NK-92 (cell line): ENCODE measurements around the gene HHLA2.
"Not testable (repeated sequence)": the region's sequence is repeated elsewhere in the genome, so short reads cannot be mapped to it uniquely, and the experiment has no call there.

ENCODE experiments used
- DNase-seq: peaks from one replicate; lab custom pipeline; 2025; ENCODE audit not compliant: unreplicated experiment; lab: John Stamatoyannopoulos, UW

HHLA2 gene

GRCh38 chr3:108341911-108342310, 45.6 kb downstream of the HHLA2 start:
- DNase-seq = no peak

- no peak for DNase-seq
Observed at GRCh38 chr3:108342837-108343486, 46.6 kb downstream of the HHLA2 start.

GRCh38 chr3:108343491-108343890, 47.1 kb downstream of the HHLA2 start:
- DNase-seq = no peak

GRCh38 chr3:108345492-108346205, 49.3 kb downstream of the HHLA2 start:
- no peak for DNase-seq

GRCh38 chr3:108346301-108347227, 50.2 kb downstream of the HHLA2 start:
- DNase-seq = no peak

GRCh38 chr3:108352176-108352575, 55.8 kb downstream of the HHLA2 start:
- DNase-seq = no peak

GRCh38 chr3:108354562-108354961, 58.2 kb downstream of the HHLA2 start:
- DNase-seq = no peak

GRCh38 chr3:108357042-108357441, 60.7 kb downstream of the HHLA2 start:
- DNase-seq = no peak

- DNase-seq = no peak
Observed at GRCh38 chr3:108359011-108359410, 62.7 kb downstream of the HHLA2 start.

GRCh38 chr3:108376026-108376425, 79.7 kb downstream of the HHLA2 start:
- no peak for DNase-seq

GRCh38 chr3:108377384-108377783, 81.0 kb downstream of the HHLA2 start:
- DNase-seq = no peak

GRCh38 chr3:108378153-108378951, 82.0 kb downstream of the HHLA2 start:
- DNase-seq = no peak

GRCh38 chr3:108378952-108379342, 82.6 kb downstream of the HHLA2 start:
- DNase-seq = not testable (repeated sequence)

GRCh38 chr3:108380128-108380795, 83.9 kb downstream of the HHLA2 start:
- DNase-seq = no peak

GRCh38 chr3:108381529-108382140, 85.3 kb downstream of the HHLA2 start:
- no peak for DNase-seq

GRCh38 chr3:108383306-108383705, 87.0 kb downstream of the HHLA2 start:
- no peak for DNase-seq

GRCh38 chr3:108387063-108387462, 90.7 kb downstream of the HHLA2 start:
- DNase-seq = no peak

- no peak for DNase-seq
Observed at GRCh38 chr3:108388136-108389132, 92.1 kb downstream of the HHLA2 start.

- no peak for DNase-seq
Observed at GRCh38 chr3:108389372-108389771, 93.0 kb downstream of the HHLA2 start.
